ENCODE data around the gene PLXNA2. TPM values are rescaled to one million over a fixed set of nuclear protein-coding genes. Genes with fewer than 3 reads are reported as not detected.
A peak's percentile ranks its signal among the peaks of the same experiment; 100 is the strongest.

Gene PLXNA2
- total RNA-seq, 4 donors from 2014 or later: 19.8 to 41.6 (median 27.9) TPM

DNA sequence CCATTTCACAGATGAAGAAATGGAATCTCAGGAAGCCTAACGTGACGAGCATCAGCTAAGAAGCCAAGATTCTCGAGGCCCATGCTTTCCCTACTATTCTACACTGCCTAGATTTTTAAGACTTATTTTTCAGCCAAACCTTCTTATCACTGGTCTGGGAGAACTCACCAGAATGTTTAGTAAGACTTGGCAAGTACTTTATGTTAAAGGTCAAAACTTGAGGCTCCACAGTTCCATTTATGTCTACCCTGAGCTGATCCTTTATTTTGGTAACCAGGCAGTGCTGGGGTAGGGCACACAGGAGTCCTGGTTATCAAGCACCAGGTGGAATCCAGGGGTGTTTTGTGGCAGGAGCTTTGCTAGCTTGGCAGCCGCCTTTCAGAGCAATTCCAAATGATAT, 16.8 kb downstream of the PLXNA2 start:
- Histone ChIP-seq H3K9me3 (no peaks in the 10 kb centered on the region), H3K36me3 (no peaks in the 10 kb centered on the region), H3K27ac (replicated peaks in 1 of 4) (peak overlapping the region; percentile 66 to 94 (median 78)), H3K4me3 (no peak overlapping the region), H3K27me3 (no peaks in the 10 kb centered on the region), H3K4me1 (peaks cover 58 to 93% (median 88%) of the 10 kb centered on the region in 4 donors)
- no peak for DNase-seq (ENCODE audit: extremely low spot score)
- TF ChIP-seq, protein P1, sequence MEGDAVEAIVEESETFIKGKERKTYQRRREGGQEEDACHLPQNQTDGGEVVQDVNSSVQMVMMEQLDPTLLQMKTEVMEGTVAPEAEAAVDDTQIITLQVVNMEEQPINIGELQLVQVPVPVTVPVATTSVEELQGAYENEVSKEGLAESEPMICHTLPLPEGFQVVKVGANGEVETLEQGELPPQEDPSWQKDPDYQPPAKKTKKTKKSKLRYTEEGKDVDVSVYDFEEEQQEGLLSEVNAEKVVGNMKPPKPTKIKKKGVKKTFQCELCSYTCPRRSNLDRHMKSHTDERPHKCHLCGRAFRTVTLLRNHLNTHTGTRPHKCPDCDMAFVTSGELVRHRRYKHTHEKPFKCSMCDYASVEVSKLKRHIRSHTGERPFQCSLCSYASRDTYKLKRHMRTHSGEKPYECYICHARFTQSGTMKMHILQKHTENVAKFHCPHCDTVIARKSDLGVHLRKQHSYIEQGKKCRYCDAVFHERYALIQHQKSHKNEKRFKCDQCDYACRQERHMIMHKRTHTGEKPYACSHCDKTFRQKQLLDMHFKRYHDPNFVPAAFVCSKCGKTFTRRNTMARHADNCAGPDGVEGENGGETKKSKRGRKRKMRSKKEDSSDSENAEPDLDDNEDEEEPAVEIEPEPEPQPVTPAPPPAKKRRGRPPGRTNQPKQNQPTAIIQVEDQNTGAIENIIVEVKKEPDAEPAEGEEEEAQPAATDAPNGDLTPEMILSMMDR (IDR thresholded peaks at IDR 0.05): no peak
- TF ChIP-seq POLR2AphosphoS5 (IDR thresholded peaks at IDR 0.05) (no peak), POLR2A (IDR thresholded peaks at IDR 0.05; ENCODE audit: low read depth) (no peak), EP300 (IDR thresholded peaks at IDR 0.05) (no peak)
- intact Hi-C loops (cut with DNase I): no loop called here
- 53% methylated on average over 4 of the region's 4 CpGs for WGBS

DNA sequence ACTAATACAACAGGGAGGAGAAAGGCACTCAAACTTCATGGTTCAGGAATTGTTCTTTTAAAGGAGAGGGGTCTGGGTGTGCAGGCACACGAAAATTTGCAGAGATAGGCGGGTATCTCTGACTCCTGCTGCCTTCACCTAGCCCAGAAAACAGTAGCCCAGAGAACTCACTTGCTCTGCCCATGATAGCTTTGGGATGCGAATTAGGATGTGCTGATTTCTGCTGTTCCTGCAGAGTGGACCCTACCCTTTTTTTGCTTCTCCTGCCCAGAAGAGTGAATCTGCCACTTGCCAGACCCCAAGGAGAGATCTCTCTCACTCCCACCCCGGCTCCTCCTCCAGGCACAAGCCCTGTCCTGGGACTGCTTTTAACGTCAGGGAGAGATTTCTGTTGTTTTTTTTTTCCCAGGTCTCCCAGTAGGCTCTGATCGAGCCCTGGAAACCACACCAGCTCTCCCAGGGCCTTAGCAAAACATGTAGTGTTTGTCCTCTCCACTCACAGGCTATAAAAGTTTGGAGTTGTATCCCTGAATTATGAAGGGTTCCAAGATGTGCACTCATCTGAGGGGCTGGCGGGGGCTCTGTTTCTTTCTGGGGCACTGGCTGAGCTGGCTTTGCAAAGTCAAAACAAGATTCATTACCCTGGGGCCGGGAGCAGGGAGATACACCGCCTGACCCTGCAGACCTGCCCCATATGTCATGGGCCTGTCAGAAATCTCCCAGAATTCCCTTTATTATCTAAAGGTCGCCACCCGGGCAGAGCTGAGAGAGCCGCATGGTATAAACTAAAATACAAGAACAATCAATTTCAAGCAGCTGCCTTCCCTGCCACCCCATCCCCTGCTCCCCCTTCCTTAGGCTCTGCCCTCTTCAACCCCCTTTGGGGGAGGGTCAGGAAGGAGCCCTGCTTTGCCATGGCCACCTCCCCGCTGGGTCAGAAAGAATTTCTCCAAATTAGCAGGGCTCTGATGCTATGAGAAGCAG, 17.9 kb downstream of the PLXNA2 start:
- H3K27ac ChIP-seq (replicated peaks in 1 of 4): peak overlapping the region; percentile 66 to 94 (median 78)
- intact Hi-C loops (cut with DNase I): no loop called here
- 67% methylated on average over 13 of the region's 13 CpGs for whole genome bisulfite sequencing
- H3K27me3 ChIP-seq: no peaks in the 10 kb centered on the region
- peaks cover 61 to 93% (median 88%) of the 10 kb centered on the region in 4 donors for H3K4me1 ChIP-seq
- H3K9me3 ChIP-seq: no peaks in the 10 kb centered on the region
- TF ChIP-seq POLR2AphosphoS5 (IDR thresholded peaks at IDR 0.05) (no peak), POLR2A (IDR thresholded peaks at IDR 0.05; ENCODE audit: low read depth) (no peak), EP300 (IDR thresholded peaks at IDR 0.05) (no peak)
- TF ChIP-seq, protein P1 (IDR thresholded peaks at IDR 0.05): no peak
- no peak for DNase-seq (ENCODE audit: extremely low spot score)
- no peak overlapping the region for H3K4me3 ChIP-seq
- H3K36me3 ChIP-seq: no peaks in the 10 kb centered on the region

DNA sequence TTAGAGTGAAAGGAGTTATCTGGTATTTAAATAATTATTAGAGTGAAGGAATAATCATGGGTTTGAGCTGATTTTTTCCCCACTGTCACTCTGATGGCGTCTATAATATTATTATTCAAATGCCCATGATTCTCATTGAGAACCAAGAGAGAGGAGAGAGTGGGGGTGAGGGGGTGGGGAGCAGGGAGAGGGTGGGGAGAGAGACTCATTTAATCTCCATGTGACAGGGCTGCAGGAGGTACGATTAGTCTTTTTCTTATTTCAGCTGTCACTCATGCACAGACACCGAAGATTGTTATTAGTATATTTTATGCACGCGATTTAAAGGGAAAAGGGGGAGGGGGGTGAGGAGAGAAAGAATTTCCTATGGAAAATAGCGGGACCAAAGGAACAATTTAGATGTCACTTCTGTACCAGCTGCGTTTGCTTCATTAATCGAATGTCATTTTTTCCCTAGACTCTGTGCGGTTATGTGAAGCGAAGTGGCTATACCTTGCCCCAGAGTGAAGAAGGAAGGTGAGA, 19.9 kb downstream of the PLXNA2 start:
- no peaks in the 10 kb centered on the region for H3K9me3 ChIP-seq
- no peaks in the 10 kb centered on the region for H3K36me3 ChIP-seq
- intact Hi-C loops (cut with DNase I): no loop called here
- DNase-seq (ENCODE audit: extremely low spot score): no peak
- peak overlapping the region in 1 of 4 donors; percentile 81 for H3K27ac ChIP-seq (replicated peaks in 1 of 4)
- peaks cover 74 to 93% (median 88%) of the 10 kb centered on the region in 4 donors for H3K4me1 ChIP-seq
- no peak overlapping the region for H3K4me3 ChIP-seq
- no peaks in the 10 kb centered on the region for H3K27me3 ChIP-seq
- TF ChIP-seq EP300 (IDR thresholded peaks at IDR 0.05) (no peak), POLR2AphosphoS5 (IDR thresholded peaks at IDR 0.05) (no peak), POLR2A (IDR thresholded peaks at IDR 0.05; ENCODE audit: low read depth) (no peak)
- TF ChIP-seq, protein P1 (IDR thresholded peaks at IDR 0.05): no peak
- 88% methylated on average over 10 of the region's 10 CpGs for WGBS

DNA sequence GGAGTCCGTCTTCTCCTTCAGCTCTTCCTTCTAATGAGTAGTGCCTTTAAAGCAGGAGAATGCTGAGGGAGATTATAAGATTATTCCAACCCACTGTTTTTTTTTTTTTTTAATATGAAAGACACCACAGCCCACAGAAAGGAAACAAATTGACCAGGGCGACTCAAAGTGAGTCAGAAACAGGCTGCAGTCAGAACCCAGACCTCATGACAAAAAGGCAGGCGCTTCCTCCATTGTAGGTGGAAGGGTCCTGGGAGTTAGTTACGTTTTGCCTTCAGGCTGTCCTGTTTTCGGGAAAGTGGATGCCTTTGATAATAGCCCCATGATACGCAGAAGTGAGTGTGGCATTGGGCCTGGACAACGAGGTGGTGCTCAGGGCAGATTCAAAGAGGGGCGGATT, 21.0 kb downstream of the PLXNA2 start:
- H3K27ac ChIP-seq (replicated peaks in 1 of 4): peak overlapping the region; percentile 51 to 89 (median 74)
- intact Hi-C loops (cut with DNase I): no loop called here
- H3K9me3 ChIP-seq: no peaks in the 10 kb centered on the region
- no peak overlapping the region for H3K4me3 ChIP-seq
- no peaks in the 10 kb centered on the region for H3K27me3 ChIP-seq
- H3K4me1 ChIP-seq: peaks cover 78 to 93% (median 88%) of the 10 kb centered on the region in 4 donors
- TF ChIP-seq EP300 (IDR thresholded peaks at IDR 0.05) (no peak), POLR2AphosphoS5 (IDR thresholded peaks at IDR 0.05) (no peak), POLR2A (IDR thresholded peaks at IDR 0.05; ENCODE audit: low read depth) (no peak)
- TF ChIP-seq, protein P1 (IDR thresholded peaks at IDR 0.05): no peak
- no peak for DNase-seq (ENCODE audit: extremely low spot score)
- 93% methylated on average over 8 of the region's 8 CpGs for WGBS
- no peaks in the 10 kb centered on the region for H3K36me3 ChIP-seq
